Thoracic aorta (tissue), 2 donors: ENCODE data around the gene TAF11L6. TPM values are rescaled to one million over a fixed set of nuclear protein-coding genes. Genes with fewer than 3 reads are reported as not detected.
A peak's percentile ranks its signal among the peaks of the same experiment; 100 is the strongest.
"Not testable (repeated sequence)": the region's sequence is repeated elsewhere in the genome, so short reads cannot be mapped to it uniquely, and the experiment has no call there.

Experiments
- ATAC-seq: fragments of 150-250 bp; one replicate; pipeline ENCODE4 v1.8.0; 2017; ENCODE audit warnings: low read depth; ENCODE audit not compliant: insufficient number of reproducible peaks, low FRiP score
- DNase-seq: peaks from one replicate; pipeline ENCODE4 v3.0.0-alpha.2; 2020; ENCODE audit warnings: low spot score
- H3K27ac ChIP-seq, 2 donors: fragments of 200-600 bp; sonication (generic); 1 replicate in 1 of 2; 2 replicates in 1 of 2; pipeline ENCODE4 v1.5.1; 2016; ENCODE audit warnings: mild to moderate bottlenecking in 2 of 2, moderate library complexity in 2 of 2
- H3K27me3 ChIP-seq: fragments of 200-600 bp; sonication (generic); replicated peaks from 2 replicates; pipeline ENCODE4 v1.6.0; 2016; ENCODE audit warnings: mild to moderate bottlenecking; ENCODE audit not compliant: insufficient read depth
- H3K36me3 ChIP-seq: fragments of 200-600 bp; sonication (generic); one replicate; pipeline ENCODE4 v1.5.1; 2016
- H3K4me1 ChIP-seq, 2 donors: fragments of 200-600 bp; sonication (generic); 1 replicate in 1 of 2; 2 replicates in 1 of 2; pipeline versions ENCODE4 v1.5.1 to v1.6.0; 2016; ENCODE audit warnings: low read depth in 2 of 2, mild to moderate bottlenecking in 1 of 2; ENCODE audit not compliant: control insufficient read depth in 1 of 2
- H3K4me3 ChIP-seq: fragments of 200-600 bp; sonication (generic); 2 replicates; pipeline ENCODE4 v1.5.1; 2016; ENCODE audit warnings: mild to moderate bottlenecking
- H3K9me3 ChIP-seq: fragments of 200-600 bp; sonication (generic); 2 replicates; pipeline ENCODE4 v1.5.1; 2016
- CTCF ChIP-seq: fragments of 200-600 bp; sonication (generic); IDR thresholded peaks from one replicate; pipeline ENCODE4 v1.5.1; 2019; ENCODE audit warnings: antibody characterized with exemption
- total RNA-seq, 2 donors: library from RNA; depleted of rRNA; stranded (reverse); fragments of >200 nt; gene quantifications; one replicate each; pipeline versions ENCODE4 v1.1.0 to v1.2.3, GENCODE V29; 2016

The TAF11L6 gene
- total RNA-seq, 2 donors from 2014 or later: not detected

GRCh38 chr5:17497446-17497845 is 31.0 kb upstream of the TAF11L6 start:
- Histone ChIP-seq H3K36me3 (no peaks in the 10 kb centered on the region), H3K27me3 (no peaks in the 10 kb centered on the region), H3K27ac (no peak overlapping the region), H3K9me3 (no peaks in the 10 kb centered on the region), H3K4me1 (no peaks in the 10 kb centered on the region), H3K4me3 (no peak overlapping the region)
- no peak for DNase-seq
- TF ChIP-seq CTCF: no peak
- ATAC-seq: no peak

- not testable (repeated sequence) for H3K9me3 ChIP-seq, H3K27me3 ChIP-seq, H3K4me1 ChIP-seq, ATAC-seq, H3K36me3 ChIP-seq, H3K4me3 ChIP-seq, DNase-seq, H3K27ac ChIP-seq
Observed at GRCh38 chr5:17497931-17498330, 30.5 kb upstream of the TAF11L6 start, which contains the start of gene TAF11L2. Gene TAF11L2, plus strand, starts transcription at chr5:17498231.

DNA sequence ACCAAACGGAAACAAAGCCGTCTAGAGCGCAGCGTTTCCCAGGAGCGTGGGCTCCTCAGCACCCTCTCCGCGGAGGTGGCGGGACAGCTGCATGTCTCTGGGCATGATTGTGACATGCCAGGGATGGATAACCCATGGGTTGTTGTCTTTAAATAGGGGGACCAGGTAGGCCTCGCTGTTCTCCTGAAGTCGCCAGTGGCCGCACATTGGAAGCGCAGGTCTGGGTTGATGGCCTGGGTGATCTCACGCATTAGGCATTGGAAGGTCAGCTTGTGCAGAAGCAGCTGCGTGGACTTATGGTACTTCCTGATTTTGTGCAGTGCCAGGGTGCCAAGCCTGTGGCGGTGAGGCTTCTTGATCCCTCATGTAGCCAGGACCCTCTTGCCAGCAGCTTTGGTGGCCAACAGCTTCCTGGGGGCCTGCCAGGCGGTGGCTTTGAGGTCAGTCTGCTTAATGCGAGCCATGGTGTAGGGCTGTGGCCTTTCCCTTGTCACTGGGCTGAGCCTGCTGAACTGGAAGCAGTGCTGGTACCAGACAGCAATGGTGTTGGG is 16.6 kb upstream of the TAF11L6 start:
- ATAC-seq (no peak), DNase-seq (no peak)

GRCh38 chr5:17517526-17517925 is 10.9 kb upstream of the TAF11L6 start:
- H3K9me3 ChIP-seq, DNase-seq, ATAC-seq: not testable (repeated sequence)

More for the DNA sequence above, 16.6 kb upstream of the TAF11L6 start:
- no peak for TF ChIP-seq CTCF
- Histone ChIP-seq H3K36me3 (no peaks in the 10 kb centered on the region), H3K27ac (no peak overlapping the region), H3K4me1 (no peaks in the 10 kb centered on the region), H3K4me3 (no peak overlapping the region), H3K27me3 (no peaks in the 10 kb centered on the region), H3K9me3 (no peaks in the 10 kb centered on the region)

GRCh38 chr5:17518067-17518466 is 10.4 kb upstream of the TAF11L6 start, which contains the start of gene TAF11L3:
Gene TAF11L3, plus strand, starts transcription at chr5:17518367.
- not testable (repeated sequence) for H3K4me1 ChIP-seq, ATAC-seq, H3K9me3 ChIP-seq, H3K27ac ChIP-seq, H3K4me3 ChIP-seq, DNase-seq, H3K36me3 ChIP-seq, H3K27me3 ChIP-seq

More at GRCh38 chr5:17517526-17517925, 10.9 kb upstream of the TAF11L6 start:
- not testable (repeated sequence) for H3K36me3 ChIP-seq, H3K27me3 ChIP-seq, H3K4me1 ChIP-seq, H3K4me3 ChIP-seq, H3K27ac ChIP-seq

- not testable (repeated sequence) for H3K4me1 ChIP-seq, H3K27ac ChIP-seq, H3K9me3 ChIP-seq, ATAC-seq, H3K27me3 ChIP-seq, DNase-seq, H3K36me3 ChIP-seq, H3K4me3 ChIP-seq
Observed at GRCh38 chr5:17519508-17519907, 9.0 kb upstream of the TAF11L6 start.

DNA sequence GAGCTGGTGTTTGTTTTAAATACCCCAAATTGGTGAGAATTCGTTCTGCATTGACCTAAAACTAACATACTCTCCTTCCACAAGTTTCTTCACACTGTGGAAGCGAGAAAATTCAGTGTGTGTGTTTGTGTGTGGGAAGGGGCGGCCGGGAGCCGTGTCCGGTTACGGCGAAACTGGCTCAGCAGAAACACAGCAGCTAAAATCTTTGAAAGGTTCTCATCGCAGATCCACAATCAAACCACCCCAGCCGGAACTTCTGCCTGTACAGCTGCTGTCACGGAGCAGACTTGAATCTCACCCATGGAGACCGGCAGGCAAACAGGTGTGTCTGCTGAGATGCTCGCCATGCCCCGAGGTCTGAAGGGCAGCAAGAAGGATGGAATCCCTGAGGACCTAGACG is 7.0 kb upstream of the TAF11L6 start, which contains the start of gene TAF11L4:
TSS of gene TAF11L4 (plus strand) at position 301 of the 400 bp plus-strand sequence.
- not testable (repeated sequence) for H3K9me3 ChIP-seq, H3K36me3 ChIP-seq, H3K27me3 ChIP-seq, DNase-seq, ATAC-seq, H3K4me3 ChIP-seq, H3K27ac ChIP-seq, H3K4me1 ChIP-seq

DNA sequence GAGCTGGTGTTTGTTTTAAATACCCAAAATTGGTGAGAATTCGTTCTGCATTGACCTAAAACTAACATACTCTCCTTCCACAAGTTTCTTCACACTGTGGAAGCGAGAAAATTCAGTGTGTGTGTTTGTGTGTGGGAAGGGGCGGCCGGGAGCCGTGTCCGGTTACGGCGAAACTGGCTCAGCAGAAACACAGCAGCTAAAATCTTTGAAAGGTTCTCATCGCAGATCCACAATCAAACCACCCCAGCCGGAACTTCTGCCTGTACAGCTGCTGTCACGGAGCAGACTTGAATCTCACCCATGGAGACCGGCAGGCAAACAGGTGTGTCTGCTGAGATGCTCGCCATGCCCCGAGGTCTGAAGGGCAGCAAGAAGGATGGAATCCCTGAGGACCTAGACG is 3.5 kb upstream of the TAF11L6 start, which contains the start of gene TAF11L5:
TSS of gene TAF11L5 (plus strand) at position 301 of the 400 bp plus-strand sequence.
- not testable (repeated sequence) for H3K27ac ChIP-seq, H3K9me3 ChIP-seq, H3K4me3 ChIP-seq, ATAC-seq, H3K36me3 ChIP-seq, DNase-seq, H3K4me1 ChIP-seq, H3K27me3 ChIP-seq

- H3K4me1 ChIP-seq, H3K36me3 ChIP-seq, H3K9me3 ChIP-seq, H3K27me3 ChIP-seq, ATAC-seq, H3K27ac ChIP-seq, H3K4me3 ChIP-seq: not testable (repeated sequence)
- peak; percentile 23 for DNase-seq
Observed at GRCh38 chr5:17526504-17526903, 2.0 kb upstream of the TAF11L6 start.
